ENCODE measurements around the gene AK5.

AK5 gene

GRCh38 chr1:77475641-77476040, 193.8 kb downstream of the AK5 start:
- no peak for TF ChIP-seq CTCF (IDR thresholded peaks at IDR 0.05)

GRCh38 chr1:77476475-77476874, 194.7 kb downstream of the AK5 start:
- no peak for TF ChIP-seq CTCF (IDR thresholded peaks at IDR 0.05)

- no peak for TF ChIP-seq CTCF (IDR thresholded peaks at IDR 0.05)
Measured at GRCh38 chr1:77484334-77484733, 202.5 kb downstream of the AK5 start.

- TF ChIP-seq CTCF (IDR thresholded peaks at IDR 0.05): no peak
Measured at GRCh38 chr1:77484926-77485325, 203.1 kb downstream of the AK5 start.

GRCh38 chr1:77487631-77488030, 205.8 kb downstream of the AK5 start:
- TF ChIP-seq CTCF (IDR thresholded peaks at IDR 0.05): no peak

DNA sequence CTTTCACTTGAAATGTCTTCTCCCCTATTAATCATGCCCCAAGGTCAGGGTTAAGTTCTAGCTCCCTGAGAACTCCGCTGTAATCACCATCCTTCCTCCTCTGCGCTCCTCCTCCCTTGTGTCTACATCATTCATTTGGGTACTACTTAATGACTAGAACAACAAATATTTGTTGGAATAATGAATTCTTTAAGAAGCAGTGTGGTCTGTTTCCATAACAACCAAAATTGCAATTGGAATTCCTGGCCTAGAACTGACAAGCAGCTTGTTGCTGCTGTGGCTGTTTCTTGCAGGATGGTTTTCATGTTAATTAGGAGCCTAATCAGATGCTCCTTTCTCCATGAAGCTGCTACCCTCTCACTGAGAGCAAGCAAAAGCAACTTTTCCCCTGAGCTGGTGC, 208.1 kb downstream of the AK5 start:
- TF ChIP-seq CTCF (IDR thresholded peaks at IDR 0.05): no peak

- TF ChIP-seq CTCF (IDR thresholded peaks at IDR 0.05): no peak
Measured at GRCh38 chr1:77494026-77494425, 212.2 kb downstream of the AK5 start.

- no peak for TF ChIP-seq CTCF (IDR thresholded peaks at IDR 0.05)
Measured at GRCh38 chr1:77498918-77499317, 217.1 kb downstream of the AK5 start.
